HFF-Myc (cell line): ENCODE data around the gene SLC12A3.

Experiments used
- DNase-seq: peaks from one replicate; pipeline ENCODE4 v3.0.0-alpha.2; 2011; ENCODE audit warnings: low read depth; ENCODE audit errors: extremely low read depth
- H3K4me3 ChIP-seq: replicated peaks from 2 replicates; pipeline ENCODE4 v1.5.1; 2011; ENCODE audit warnings: low read depth, mild to moderate bottlenecking, control low read depth, low read length
- TF ChIP-seq, protein P1 (sequence below): IDR thresholded peaks from 2 replicates; pipeline ENCODE4 v1.5.1; 2012; ENCODE audit warnings: mild to moderate bottlenecking, low read depth, low read length, control low read depth; ENCODE audit errors: missing control alignments

The SLC12A3 gene

DNA sequence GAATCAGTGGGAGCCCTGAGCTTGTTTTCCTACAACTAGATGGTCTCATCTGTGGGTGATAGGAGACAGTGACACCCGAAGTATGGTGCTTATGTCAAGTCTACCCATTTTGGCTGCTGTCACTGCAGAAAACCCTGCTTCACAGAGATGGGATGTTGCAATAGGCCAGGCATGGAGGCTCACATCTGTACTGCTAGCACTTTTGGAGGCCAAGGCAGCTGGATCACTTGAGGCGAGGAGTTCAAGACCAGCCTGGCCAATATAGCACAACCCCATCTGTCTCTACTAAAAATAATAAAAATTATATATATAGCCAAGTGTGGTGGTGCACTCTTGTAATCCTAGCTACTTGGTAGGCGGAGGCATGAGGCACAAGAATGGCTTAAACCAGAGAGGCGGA lies 64.6 kb downstream of the SLC12A3 start:
- no peak for DNase-seq
- TF ChIP-seq, protein P1, sequence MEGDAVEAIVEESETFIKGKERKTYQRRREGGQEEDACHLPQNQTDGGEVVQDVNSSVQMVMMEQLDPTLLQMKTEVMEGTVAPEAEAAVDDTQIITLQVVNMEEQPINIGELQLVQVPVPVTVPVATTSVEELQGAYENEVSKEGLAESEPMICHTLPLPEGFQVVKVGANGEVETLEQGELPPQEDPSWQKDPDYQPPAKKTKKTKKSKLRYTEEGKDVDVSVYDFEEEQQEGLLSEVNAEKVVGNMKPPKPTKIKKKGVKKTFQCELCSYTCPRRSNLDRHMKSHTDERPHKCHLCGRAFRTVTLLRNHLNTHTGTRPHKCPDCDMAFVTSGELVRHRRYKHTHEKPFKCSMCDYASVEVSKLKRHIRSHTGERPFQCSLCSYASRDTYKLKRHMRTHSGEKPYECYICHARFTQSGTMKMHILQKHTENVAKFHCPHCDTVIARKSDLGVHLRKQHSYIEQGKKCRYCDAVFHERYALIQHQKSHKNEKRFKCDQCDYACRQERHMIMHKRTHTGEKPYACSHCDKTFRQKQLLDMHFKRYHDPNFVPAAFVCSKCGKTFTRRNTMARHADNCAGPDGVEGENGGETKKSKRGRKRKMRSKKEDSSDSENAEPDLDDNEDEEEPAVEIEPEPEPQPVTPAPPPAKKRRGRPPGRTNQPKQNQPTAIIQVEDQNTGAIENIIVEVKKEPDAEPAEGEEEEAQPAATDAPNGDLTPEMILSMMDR: no peak
- H3K4me3 ChIP-seq: no peak overlapping the region

DNA sequence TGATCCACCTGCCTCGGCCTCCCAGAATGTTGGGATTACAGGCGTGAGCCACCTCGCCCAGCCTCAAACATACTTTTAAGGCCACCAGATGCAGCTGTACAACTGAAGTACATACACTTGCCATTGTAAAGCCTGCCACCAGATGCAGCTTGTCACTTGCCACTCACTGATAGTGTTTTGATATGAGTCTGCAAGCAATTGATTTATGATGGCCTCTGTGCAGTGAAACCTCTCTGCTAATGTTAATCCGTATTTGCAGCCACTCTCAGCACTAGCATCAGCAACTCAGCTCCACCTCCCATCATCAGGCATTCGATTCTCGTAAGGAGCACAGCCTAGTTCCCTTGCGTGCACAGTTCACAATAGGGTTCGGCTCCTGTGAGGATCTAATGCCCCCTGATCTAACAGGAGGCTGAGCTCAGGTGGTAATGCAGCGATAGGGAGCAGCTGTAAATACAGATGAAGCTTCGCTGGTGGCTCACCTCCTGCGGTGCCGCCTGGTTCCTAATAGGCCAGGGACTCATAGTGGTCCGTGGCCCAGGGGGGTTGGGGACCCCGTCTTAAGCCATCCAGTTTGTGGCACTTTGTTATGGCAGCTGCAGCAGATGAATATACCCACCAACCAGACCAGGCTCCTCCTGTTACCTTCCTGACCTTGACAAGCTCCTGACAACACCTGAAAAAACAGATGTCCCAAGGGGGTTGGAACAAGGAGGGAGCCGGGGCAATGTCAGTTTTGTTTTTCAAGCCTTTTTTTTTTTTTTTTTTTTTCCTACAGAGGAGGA lies 65.7 kb downstream of the SLC12A3 start:
- TF ChIP-seq, protein P1: no peak
- DNase-seq: no peak
- H3K4me3 ChIP-seq: no peak overlapping the region

DNA sequence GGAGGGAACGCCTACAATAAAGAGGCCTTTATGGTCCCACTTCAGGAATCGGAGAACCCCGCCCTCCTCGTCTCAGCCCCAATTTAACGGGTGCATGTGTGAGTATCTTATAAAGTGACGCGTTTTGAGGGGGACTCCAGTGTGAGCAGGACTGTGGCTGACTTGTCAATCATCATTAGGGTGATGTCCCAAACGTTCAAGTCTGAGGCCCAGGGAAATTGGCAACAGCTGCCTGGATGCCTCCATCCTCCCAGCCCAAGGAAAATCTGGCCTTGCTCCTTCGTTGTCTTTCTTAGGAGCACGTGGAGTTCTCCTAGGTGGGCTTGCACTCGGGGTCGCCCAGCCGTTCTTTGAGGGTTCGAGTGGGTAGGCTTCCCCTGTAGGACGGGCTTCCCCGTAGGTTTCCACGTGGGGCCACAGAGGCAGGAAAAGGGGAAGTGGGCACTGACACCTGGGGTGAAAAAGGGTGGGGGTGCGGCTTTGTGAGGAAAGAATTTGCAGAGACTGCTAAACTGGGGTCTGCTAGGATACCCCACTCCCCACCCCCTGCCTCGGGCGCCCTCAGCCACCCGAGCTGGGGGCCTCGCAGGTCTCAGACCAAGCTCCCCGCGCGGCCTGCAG lies 66.4 kb downstream of the SLC12A3 start:
- H3K4me3 ChIP-seq: peak overlapping the region; percentile 100
- TF ChIP-seq, protein P1: no peak
- DNase-seq: no peak

DNA sequence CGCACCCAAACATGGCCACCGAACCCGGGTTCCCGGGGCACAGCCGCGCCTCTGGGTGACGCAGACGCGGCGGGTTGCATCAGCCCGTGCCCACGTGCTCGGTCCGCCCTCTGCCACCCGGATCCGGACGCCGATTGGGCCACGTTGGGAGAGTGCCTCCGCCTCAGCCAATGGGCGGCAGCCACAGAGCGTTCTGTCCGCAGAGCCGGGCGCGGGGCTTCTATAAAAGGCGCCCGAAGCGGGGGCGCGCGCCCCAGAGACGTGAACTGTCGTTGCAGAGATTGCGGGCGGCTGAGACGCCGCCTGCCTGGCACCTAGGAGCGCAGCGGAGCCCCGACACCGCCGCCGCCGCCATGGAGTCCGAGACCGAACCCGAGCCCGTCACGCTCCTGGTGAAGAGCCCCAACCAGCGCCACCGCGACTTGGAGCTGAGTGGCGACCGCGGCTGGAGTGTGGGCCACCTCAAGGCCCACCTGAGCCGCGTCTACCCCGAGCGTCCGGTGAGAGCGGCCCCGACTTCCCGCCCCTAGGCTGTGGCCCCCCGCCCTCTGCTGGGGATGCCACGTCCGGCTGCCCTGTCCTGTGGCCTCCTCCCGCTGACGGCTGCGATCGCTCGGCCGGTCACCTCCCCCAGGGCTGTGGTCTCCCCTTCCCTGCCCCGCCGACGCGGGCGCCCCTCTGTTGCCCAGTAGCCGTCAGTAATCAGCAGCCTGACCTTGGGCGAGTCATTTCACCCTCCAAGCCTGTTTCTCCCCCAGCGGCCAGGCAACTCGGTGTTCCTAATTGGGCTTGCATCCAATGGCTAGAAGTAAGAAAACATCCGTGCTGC lies 67.1 kb downstream of the SLC12A3 start, which contains the start of gene HERPUD1:
TSS of gene HERPUD1 (plus strand) at position 251 of the 829 bp plus-strand sequence. CDS start at position 354, 103 bp downstream.
- peak within 1 kb of the TSS; percentile 100 for H3K4me3 ChIP-seq
- TF ChIP-seq, protein P1: no peak
- DNase-seq: peak; percentile 90

DNA sequence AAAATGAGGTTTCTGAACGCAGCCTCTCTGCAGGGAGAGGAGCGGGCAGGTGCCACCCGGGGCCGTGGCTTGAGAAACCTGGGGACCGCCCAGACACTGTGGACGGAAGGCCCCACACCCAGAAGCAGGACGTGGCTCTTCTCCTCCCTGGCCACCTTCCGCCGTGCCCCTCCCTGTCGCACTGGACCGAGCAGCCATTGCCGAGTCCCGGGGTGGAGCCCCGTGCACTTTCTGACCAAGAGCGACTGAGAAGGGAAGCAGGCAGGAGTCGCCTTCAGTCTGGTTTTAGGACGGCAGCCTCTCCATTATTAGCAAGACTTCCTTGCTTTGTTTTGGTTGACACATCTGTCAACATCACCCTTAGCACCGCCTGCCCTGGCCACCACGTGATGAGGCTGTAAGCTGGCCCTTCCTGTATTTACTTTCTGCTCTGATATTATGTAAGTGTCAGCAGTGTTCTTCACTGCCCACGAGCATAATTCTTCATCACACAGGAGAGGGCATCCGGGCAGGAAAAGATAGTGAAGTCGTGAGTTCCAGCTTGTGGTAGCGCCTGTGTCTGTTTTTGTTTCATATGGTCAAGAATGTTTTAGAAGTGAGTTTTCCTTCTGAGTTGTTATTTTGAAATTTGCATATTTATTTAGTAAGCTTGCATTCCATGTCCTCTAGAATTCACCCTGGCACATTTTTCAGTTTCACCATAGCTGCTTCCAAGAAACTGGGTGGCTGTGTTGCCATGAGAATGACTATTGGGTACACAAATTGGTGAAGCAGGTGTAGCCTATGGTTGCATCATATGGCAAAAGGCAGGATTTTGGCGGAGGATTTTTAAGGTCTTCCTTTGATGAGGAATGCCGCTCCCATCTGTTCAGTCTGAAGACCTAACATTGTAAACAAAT lies 68.0 kb downstream of the SLC12A3 start:
- TF ChIP-seq, protein P1: no peak
- no peak for DNase-seq
- peak overlapping the region; percentile 100 for H3K4me3 ChIP-seq
